A549 (cell line): ENCODE data around the gene CDK14. TPM values are rescaled to one million over a fixed set of nuclear protein-coding genes. Genes with fewer than 3 reads are reported as not detected.

Experiments
- ATAC-seq, 2 experiments: fragments of 200-7000 bp in 1 of 2; fragments of >200 bp in 1 of 2; cut with Nextera tagmentation in 1 of 2; cut with Tn5 transposase in 1 of 2; 3 replicates each; pipeline versions ENCODE4 v1.8.0 to v1.9.1; 2018 to 2020; ENCODE audit warnings: mild to moderate bottlenecking in 1 of 2, moderate library complexity in 1 of 2
- CTCF ChIA-PET: fragments of 300-600 bp; sonication (Branson Sonifier 250); formaldehyde crosslinking; extraction: SDS; loops from one replicate; lab custom pipeline; 2021; ENCODE audit warnings: antibody characterized with exemption, inconsistent platforms; lab: Yijun Ruan, JAX
- POLR2A ChIA-PET: fragments of 350-600 bp; formaldehyde crosslinking; extraction: SDS; loops from one replicate; lab custom pipeline; 2021; ENCODE audit warnings: antibody characterized with exemption, inconsistent platforms; lab: Yijun Ruan, JAX
- DNase-seq, 2 experiments: peaks; one replicate each; pipeline versions ENCODE4 v3.0.0 to v3.0.0-alpha.2; 2011 to 2016; ENCODE audit warnings: low read depth in 1 of 2, low spot score in 1 of 2
- FAIRE-seq: peaks from 2 replicates; lab custom pipeline; 2011; peaks lifted over from hg19 to GRCh38; lab: Jason Lieb, UNC
- H3K27ac ChIP-seq, 2 experiments: fragments of >200 bp; sonication (Bioruptor Twin); formaldehyde crosslinking; 3 replicates each; pipeline ENCODE4 v1.5.1; 2016 to 2017
- H3K4me1 ChIP-seq: fragments of >200 bp; sonication (Bioruptor Twin); formaldehyde crosslinking; 3 replicates; pipeline ENCODE4 v1.6.1; 2016
- H3K4me2 ChIP-seq: fragments of >200 bp; sonication (Bioruptor Twin); formaldehyde crosslinking; 3 replicates; pipeline ENCODE4 v1.6.1; 2016
- H3K4me3 ChIP-seq: fragments of >200 bp; sonication (Bioruptor Twin); formaldehyde crosslinking; 3 replicates; pipeline ENCODE4 v1.5.1; 2016
- H3K9me3 ChIP-seq: fragments of >200 bp; sonication (Bioruptor Twin); formaldehyde crosslinking; 3 replicates; pipeline ENCODE4 v1.6.1; 2016
- ATOH8 ChIP-seq: fragments of 250-450 bp; sonication (Bioruptor Pico); IDR thresholded peaks from 2 replicates; pipeline ENCODE4 v1.5.0; 2020; ENCODE audit warnings: low read depth, mild to moderate bottlenecking, moderate library complexity
- CBX2 ChIP-seq: fragments of 200-600 bp; sonication (generic); IDR thresholded peaks from 2 replicates; pipeline ENCODE4 v1.6.1; 2016; ENCODE audit warnings: low read depth, mild to moderate bottlenecking, borderline replicate concordance
- CBX8 ChIP-seq: fragments of 200-600 bp; sonication (generic); IDR thresholded peaks from 2 replicates; pipeline ENCODE4 v1.6.1; 2016
- CHD2 ChIP-seq: fragments of 150-350 bp; IDR thresholded peaks from 2 replicates; pipeline ENCODE4 v1.6.1; 2014; ENCODE audit warnings: low read length; ENCODE audit not compliant: partially characterized antibody
- CHD4 ChIP-seq: fragments of 200-600 bp; sonication (generic); IDR thresholded peaks from 2 replicates; pipeline ENCODE4 v1.6.1; 2016; ENCODE audit warnings: antibody characterized with exemption, mild to moderate bottlenecking, borderline replicate concordance
- EHF ChIP-seq: fragments of 250-450 bp; sonication (Bioruptor Pico); IDR thresholded peaks from 2 replicates; pipeline ENCODE4 v1.5.0; 2020; ENCODE audit warnings: mild to moderate bottlenecking
- FOXS1 ChIP-seq: fragments of 250-450 bp; sonication (Bioruptor Pico); IDR thresholded peaks from 2 replicates; pipeline ENCODE4 v1.5.0; 2020; ENCODE audit warnings: mild to moderate bottlenecking, moderate library complexity
- HOXB5 ChIP-seq: fragments of 250-450 bp; sonication (Bioruptor Pico); IDR thresholded peaks from 2 replicates; pipeline ENCODE4 v1.5.0; 2020; ENCODE audit warnings: mild to moderate bottlenecking, moderate library complexity
- JUN ChIP-seq, 2 experiments: fragments of >200 bp; sonication (Bioruptor Twin); formaldehyde crosslinking; IDR thresholded peaks; 2 replicates in 1 of 2; 3 replicates in 1 of 2; pipeline ENCODE4 v1.6.1; 2016 to 2017
- JUNB ChIP-seq: fragments of >200 bp; sonication (Bioruptor Twin); formaldehyde crosslinking; IDR thresholded peaks from 2 replicates; pipeline ENCODE4 v1.6.1; 2016
- KDM1A ChIP-seq: fragments of 200-600 bp; sonication (generic); IDR thresholded peaks from 2 replicates; pipeline ENCODE4 v1.6.1; 2016; ENCODE audit warnings: low read depth, mild to moderate bottlenecking
- MAZ ChIP-seq: fragments of 150-350 bp; IDR thresholded peaks from 2 replicates; pipeline ENCODE4 v1.6.1; 2014; ENCODE audit warnings: antibody characterized with exemption, low read depth, low read length, borderline replicate concordance
- NFE2L2 ChIP-seq: fragments of 150-350 bp; conservative IDR thresholded peaks from 2 replicates; pipeline ENCODE4 v1.6.1; 2014; ENCODE audit warnings: low read length
- NR3C1 ChIP-seq: fragments of >200 bp; sonication (Bioruptor Twin); formaldehyde crosslinking; IDR thresholded peaks from 3 replicates; pipeline ENCODE4 v1.6.1; 2017
- PBX3 ChIP-seq: IDR thresholded peaks from 2 replicates; pipeline ENCODE4 v1.6.1; 2012
- POLR2AphosphoS2 ChIP-seq: conservative IDR thresholded peaks from 2 replicates; pipeline ENCODE4 v1.6.1; 2012; ENCODE audit warnings: low read length, improper control_type of control experiment, inconsistent platforms
- RARB ChIP-seq: fragments of 250-450 bp; sonication (Bioruptor Pico); IDR thresholded peaks from 2 replicates; pipeline ENCODE4 v1.8.0; 2021; ENCODE audit warnings: mild to moderate bottlenecking, moderate library complexity
- RCOR1 ChIP-seq: fragments of 150-350 bp; IDR thresholded peaks from 2 replicates; pipeline ENCODE4 v1.6.1; 2014; ENCODE audit warnings: antibody characterized with exemption, low read length, low read depth
- RFX5 ChIP-seq: fragments of 450-650 bp; IDR thresholded peaks from 2 replicates; pipeline ENCODE4 v1.7.1; 2014; ENCODE audit warnings: antibody characterized with exemption, mild to moderate bottlenecking, moderate library complexity
- RNF2 ChIP-seq: fragments of 200-600 bp; sonication (generic); IDR thresholded peaks from 2 replicates; pipeline ENCODE4 v1.6.1; 2016; ENCODE audit warnings: low read depth, mild to moderate bottlenecking, antibody characterized with exemption, moderate library complexity, borderline replicate concordance
- TP53 ChIP-seq: fragments of 250-450 bp; sonication (Bioruptor Pico); IDR thresholded peaks from 2 replicates; pipeline ENCODE4 v1.5.0; 2021; ENCODE audit warnings: mild to moderate bottlenecking, moderate library complexity
- USF2 ChIP-seq: fragments of 450-650 bp; IDR thresholded peaks from 2 replicates; pipeline ENCODE4 v1.6.1; 2014; ENCODE audit warnings: antibody characterized with exemption
- ZNF302 ChIP-seq: fragments of 250-450 bp; sonication (Bioruptor Pico); IDR thresholded peaks from 2 replicates; pipeline ENCODE4 v1.9.0; 2021; ENCODE audit warnings: inconsistent platforms, mild to moderate bottlenecking, moderate library complexity
- WGBS: methylation state at CpG from one replicate; pipeline ENCODE4 v1.1.6; 2017; ENCODE audit errors: missing lambda C conversion rate; 5-methylcytosine and 5-hydroxymethylcytosine counted together
- polyA plus RNA-seq, 4 experiments: library from polyadenylated mRNA; depleted of rRNA in 3 of 4; stranded (reverse); fragments of >200 nt; fragmentation: RNase III in 1 of 4; extraction: RNeasy Plus Mini Kit Qiagen cat#74134 plus additional on column Dnase treatment in 1 of 4; gene quantifications; 2 replicates in 3 of 4; 3 replicates in 1 of 4; pipeline ENCODE4 v1.2.3, GENCODE V29; 2011 to 2017

CDK14 gene
- polyA plus RNA-seq, 2 of the 4 experiments (the other 2 are of a cell fraction), result 0.21 to 0.23 TPM

GRCh38 chr7:90596671-90597562 is 796 bp downstream of the CDK14 start:
- DNase-seq (no peak), ATAC-seq (peak in 1 of 2 experiments; percentile 11; a peak in 3 of 6 replicates)
- POLR2A ChIA-PET, result no interaction called here
- Histone ChIP-seq H3K4me3 (peak overlapping the region; percentile 57), H3K4me1 (peaks cover 4% of the 10 kb centered on the region; the same call in 2 of the 3 replicates), H3K9me3 (no peaks in the 10 kb centered on the region), H3K27ac (peak overlapping the region in 1 of 2 experiments; percentile 69; a peak in 3 of 6 replicates)
- CTCF ChIA-PET, result interaction anchor here (1.0 to 1.6 kb wide), 4 partner anchors 14 to 169 kb away, joined by 3 to 5 read pairs (median 4); no protein-coding TSS in a partner anchor
- 8% methylated on average over 35 of the region's 47 CpGs for WGBS
- TF ChIP-seq CHD2 (no peak), RNF2 (0 out of 2 replicates have a peak, but pooled peaks have one; percentile 17)
- TF ChIP-seq, all 56 proteins: peak for 1
- FAIRE-seq, result no peak
- peak overlapping the region; percentile 100 for H3K4me2 ChIP-seq

- Histone ChIP-seq H3K4me1 (peaks cover 4% of the 10 kb centered on the region; the same call in 2 of the 3 replicates), H3K9me3 (no peaks in the 10 kb centered on the region), H3K27ac (no peak overlapping the region), H3K4me3 (no peak overlapping the region), H3K4me2 (no peak overlapping the region)
- ChIA-PET CTCF (interaction anchor here (1.0 kb wide), 1 partner anchor 170 kb away, joined by 3 read pairs; no protein-coding TSS in a partner anchor), POLR2A (no interaction called here)
- ATAC-seq (no peak), DNase-seq (no peak), FAIRE-seq (no peak)
- TF ChIP-seq FOXS1 (CRISPR knock-in tag) (no peak), CBX8 (0 out of 2 replicates have a peak, but pooled peaks have one; percentile 11), RARB (no peak), MAZ (no peak), CBX2 (no peak), NR3C1 (no peak), HOXB5 (CRISPR knock-in tag) (no peak), PBX3 (no peak)
- WGBS, result 33% methylated on average over 10 of the region's 10 CpGs
Measured at GRCh38 chr7:90597563-90598253, 1.6 kb downstream of the CDK14 start.

- TF ChIP-seq KDM1A (no peak), JUNB (no peak), JUN (IDR thresholded peaks at IDR 0.05) (no peak), CHD4 (no peak)
- TF ChIP-seq, all 56 proteins: peak for 0
- no peaks in the 10 kb centered on the region for H3K9me3 ChIP-seq
- DNase-seq (no peak), FAIRE-seq (no peak), ATAC-seq (no peak)
- ChIA-PET CTCF (no interaction called here), POLR2A (no interaction called here)
- H3K4me1 ChIP-seq, result peaks cover 4% of the 10 kb centered on the region; the same call in 2 of the 3 replicates
- no peak overlapping the region for H3K4me2 ChIP-seq
- no peak overlapping the region for H3K27ac ChIP-seq
- no peak overlapping the region for H3K4me3 ChIP-seq
- WGBS, result 32% methylated on average over 4 of the region's 4 CpGs
Measured at GRCh38 chr7:90599038-90599437, 2.9 kb downstream of the CDK14 start.

GRCh38 chr7:90599892-90600555 is 3.9 kb downstream of the CDK14 start:
- ChIA-PET POLR2A (no interaction called here), CTCF (no interaction called here)
- H3K4me1 ChIP-seq, result peaks cover 4% of the 10 kb centered on the region; the same call in 2 of the 3 replicates
- FAIRE-seq (no peak), DNase-seq (no peak), ATAC-seq (no peak)
- no peak overlapping the region for H3K4me2 ChIP-seq
- no peak overlapping the region for H3K27ac ChIP-seq
- 28% methylated on average over 4 of the region's 4 CpGs for WGBS
- no peaks in the 10 kb centered on the region for H3K9me3 ChIP-seq
- H3K4me3 ChIP-seq, result no peak overlapping the region
- TF ChIP-seq NFE2L2 (no peak), ZNF302 (CRISPR knock-in tag) (no peak), RCOR1 (no peak), USF2 (no peak), HOXB5 (CRISPR knock-in tag) (no peak), POLR2AphosphoS2 (no peak), RFX5 (no peak), TP53 (CRISPR knock-in tag) (no peak), ATOH8 (CRISPR knock-in tag) (no peak), CHD4 (no peak), EHF (CRISPR knock-in tag) (no peak), CHD2 (no peak), NR3C1 (no peak), JUN (IDR thresholded peaks at IDR 0.05) (no peak), MAZ (no peak)
